Activated CD8-positive, alpha-beta memory T cell treated with anti-CD3 and anti-CD28 coated beads, Interleukin-2, amount 10 ng/mL, durations not matched to agents 7 days and 5 days (primary cell): ENCODE data around the gene NELFCD. TPM values are rescaled to one million over a fixed set of nuclear protein-coding genes. Genes with fewer than 3 reads are reported as not detected.
"Not testable (repeated sequence)": the region's sequence is repeated elsewhere in the genome, so short reads cannot be mapped to it uniquely, and the experiment has no call there.

Source experiments
- ATAC-seq: fragments of 150-1000 bp; cut with Tn5 transposase; one replicate; pipeline ENCODE4 v1.10.0; 2021; ENCODE audit warnings: moderate library complexity
- CTCF ChIA-PET: fragments of 350-600 bp; sonication (Branson Sonifier 250); formaldehyde crosslinking; loops from one replicate; lab custom pipeline; 2021; ENCODE audit warnings: antibody characterized with exemption; lab: Charles Lee
- DNase-seq: peaks from one replicate; pipeline ENCODE4 v3.0.0-alpha.2; 2020
- H3K27ac Mint-ChIP-seq: one replicate; pipeline ENCODE4 v1.8.0; 2021; ENCODE audit warnings: mild to moderate bottlenecking, mixed read lengths
- H3K27me3 Mint-ChIP-seq: one replicate; pipeline ENCODE4 v1.8.0; 2021; ENCODE audit warnings: mixed read lengths
- H3K36me3 Mint-ChIP-seq: one replicate; pipeline ENCODE4 v1.8.0; 2021; ENCODE audit warnings: mild to moderate bottlenecking, mixed read lengths
- H3K4me1 Mint-ChIP-seq: one replicate; pipeline ENCODE4 v1.8.0; 2021; ENCODE audit warnings: mixed read lengths
- H3K4me3 Mint-ChIP-seq: one replicate; pipeline ENCODE4 v1.8.0; 2021; ENCODE audit warnings: mild to moderate bottlenecking, moderate library complexity, mixed read lengths
- H3K9me3 Mint-ChIP-seq: one replicate; pipeline ENCODE4 v1.8.0; 2022; ENCODE audit warnings: low read depth, mixed read lengths
- total RNA-seq, 2 experiments: library from RNA; stranded (reverse); gene quantifications; one replicate each; pipeline ENCODE4 v1.2.3, GENCODE V29; 2021

Gene NELFCD
- 10 to 100 TPM; 71.2 to 86.2 TPM for total RNA-seq

GRCh38 chr20:58980711-58981627 is at the start of gene NELFCD:
NELFCD (plus strand) TSS chr20:58981256; CDS start chr20:58981310, 54 bp downstream.
- DNase-seq, result peak; percentile 90
- Mint-ChIP-seq H3K9me3 (no peaks in the 10 kb centered on the region), H3K4me1 (peaks cover 39% of the 10 kb centered on the region), H3K27me3 (no peaks in the 10 kb centered on the region), H3K27ac (peak within 1 kb of the TSS; percentile 86), H3K36me3 (peaks cover 21% of the 10 kb centered on the region), H3K4me3 (peak within 1 kb of the TSS; percentile 88)
- CTCF ChIA-PET, result interaction anchor here (0.8 to 1.5 kb wide), 2 partner anchors 73 to 330 kb away, joined by 4 to 5 read pairs; partner anchors contain the start of gene STX16
- peak; percentile 87 for ATAC-seq

DNA sequence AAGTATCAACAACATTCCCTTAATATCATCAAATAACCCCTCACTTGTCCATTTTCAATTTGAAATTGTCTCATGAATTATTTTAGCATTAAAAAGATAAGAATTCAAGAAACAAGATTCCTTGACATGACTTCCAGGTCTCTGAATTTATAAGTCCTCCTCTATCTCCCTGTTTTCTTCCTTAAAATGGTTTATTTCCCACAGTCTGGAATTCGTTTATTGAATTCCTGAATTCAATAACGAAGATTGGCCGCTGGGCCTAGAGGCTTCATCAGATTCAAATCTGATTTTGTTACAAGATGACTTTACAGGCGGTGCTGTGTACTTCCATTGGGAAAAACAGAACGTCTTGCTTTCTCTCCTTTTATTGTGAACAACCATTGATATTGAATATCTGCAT is 48.9 kb upstream of the NELFCD start:
- Mint-ChIP-seq H3K36me3 (no peaks in the 10 kb centered on the region), H3K4me3 (no peak overlapping the region), H3K27me3 (peaks cover 30% of the 10 kb centered on the region), H3K4me1 (no peaks in the 10 kb centered on the region), H3K9me3 (no peaks in the 10 kb centered on the region), H3K27ac (no peak overlapping the region)
- CTCF ChIA-PET, result no interaction called here
- no peak for ATAC-seq
- no peak for DNase-seq

DNA sequence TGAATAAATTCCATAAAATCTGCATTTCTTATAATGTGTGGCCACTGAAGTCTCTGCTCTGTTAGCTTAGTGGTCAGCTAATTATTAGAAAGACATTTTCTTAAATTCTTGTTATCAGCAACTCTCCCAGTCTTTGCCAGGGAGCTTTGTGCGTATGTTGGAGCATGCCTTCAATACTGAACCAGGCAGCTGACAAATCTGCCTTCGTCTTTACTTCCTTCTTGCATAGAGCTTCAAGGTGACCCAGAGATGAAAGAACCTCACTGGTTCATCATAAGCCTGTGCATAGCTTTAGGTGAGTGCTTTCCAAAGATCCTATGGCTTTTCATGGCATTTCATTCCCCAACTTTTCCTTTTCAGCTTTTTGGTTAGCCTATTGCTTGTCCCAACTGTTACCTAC is 43.0 kb upstream of the NELFCD start:
- CTCF ChIA-PET, result no interaction called here
- ATAC-seq, result no peak
- Mint-ChIP-seq H3K4me3 (no peak overlapping the region), H3K4me1 (no peaks in the 10 kb centered on the region), H3K27ac (no peak overlapping the region), H3K36me3 (no peaks in the 10 kb centered on the region), H3K9me3 (no peaks in the 10 kb centered on the region), H3K27me3 (peaks cover 54% of the 10 kb centered on the region)
- DNase-seq, result no peak

- no peaks in the 10 kb centered on the region for H3K36me3 Mint-ChIP-seq
- DNase-seq, result no peak
Observed at GRCh38 chr20:58938541-58938940, 42.5 kb upstream of the NELFCD start.

GRCh38 chr20:58941471-58941870 is 39.6 kb upstream of the NELFCD start:
- CTCF ChIA-PET, result no interaction called here
- H3K4me3 Mint-ChIP-seq, result no peak overlapping the region
- DNase-seq, result no peak
- ATAC-seq, result no peak
- peaks cover 35% of the 10 kb centered on the region for H3K27me3 Mint-ChIP-seq
- H3K9me3 Mint-ChIP-seq, result no peaks in the 10 kb centered on the region
- no peaks in the 10 kb centered on the region for H3K4me1 Mint-ChIP-seq
- H3K36me3 Mint-ChIP-seq, result no peaks in the 10 kb centered on the region
- no peak overlapping the region for H3K27ac Mint-ChIP-seq

More at GRCh38 chr20:58938541-58938940, 42.5 kb upstream of the NELFCD start:
- Mint-ChIP-seq H3K9me3 (no peaks in the 10 kb centered on the region), H3K27me3 (peaks cover 54% of the 10 kb centered on the region), H3K4me1 (no peaks in the 10 kb centered on the region), H3K27ac (no peak overlapping the region), H3K4me3 (no peak overlapping the region)
- ATAC-seq, result no peak
- CTCF ChIA-PET, result interaction anchor here (0.9 kb wide), 1 partner anchor 114 kb away, joined by 3 read pairs; no protein-coding TSS in a partner anchor

DNA sequence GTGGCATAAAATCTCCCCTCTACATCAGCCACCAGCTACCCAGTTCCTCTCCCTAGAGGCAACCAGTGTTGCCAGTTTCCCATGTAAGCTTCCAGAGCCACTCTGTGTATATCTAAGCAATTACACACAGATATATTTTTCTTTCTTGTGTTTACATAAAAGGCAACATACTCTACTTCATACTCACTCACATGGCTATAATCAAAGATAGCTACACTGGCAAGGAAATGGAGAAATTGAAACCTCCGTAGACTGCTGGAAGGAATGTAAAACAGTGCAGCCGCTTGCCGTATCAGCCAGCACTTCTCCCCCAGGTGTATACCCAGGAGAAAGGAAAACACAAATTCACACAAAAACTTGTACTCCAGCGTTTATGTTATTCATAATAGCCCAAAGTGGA is 38.5 kb upstream of the NELFCD start:
- CTCF ChIA-PET, result no interaction called here
- H3K27ac Mint-ChIP-seq, result no peak overlapping the region
- no peaks in the 10 kb centered on the region for H3K36me3 Mint-ChIP-seq
- H3K4me3 Mint-ChIP-seq, result no peak overlapping the region
- no peaks in the 10 kb centered on the region for H3K9me3 Mint-ChIP-seq
- no peak for DNase-seq
- no peak for ATAC-seq
- peaks cover 30% of the 10 kb centered on the region for H3K27me3 Mint-ChIP-seq
- H3K4me1 Mint-ChIP-seq, result no peaks in the 10 kb centered on the region

DNA sequence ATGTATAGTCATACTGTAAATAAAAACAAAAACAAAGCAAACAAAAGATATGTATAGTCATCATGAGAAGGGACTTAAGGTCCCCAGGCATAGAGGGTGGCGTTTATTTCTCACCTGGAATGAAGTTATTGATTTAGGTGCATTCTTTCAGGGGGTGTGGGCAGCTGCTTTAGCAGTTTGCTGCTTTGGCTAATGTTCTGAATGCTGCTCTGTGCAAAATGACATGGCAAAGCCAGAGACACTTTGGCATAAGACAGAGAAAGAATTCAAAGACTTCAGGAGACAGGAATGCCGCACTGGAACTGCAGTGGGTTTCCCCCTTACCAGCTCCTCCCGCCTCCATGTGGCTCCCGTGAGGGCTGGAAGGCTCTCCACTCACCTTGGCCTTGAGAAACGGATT is 36.4 kb upstream of the NELFCD start:
- Mint-ChIP-seq H3K27me3 (peaks cover 20% of the 10 kb centered on the region), H3K4me1 (no peaks in the 10 kb centered on the region), H3K9me3 (no peaks in the 10 kb centered on the region), H3K4me3 (no peak overlapping the region), H3K27ac (no peak overlapping the region), H3K36me3 (no peaks in the 10 kb centered on the region)
- no peak for DNase-seq
- no peak for ATAC-seq
- CTCF ChIA-PET, result no interaction called here

GRCh38 chr20:58945965-58946631 is 35.0 kb upstream of the NELFCD start:
- Mint-ChIP-seq H3K9me3 (no peaks in the 10 kb centered on the region), H3K36me3 (no peaks in the 10 kb centered on the region), H3K27me3 (peaks cover 16% of the 10 kb centered on the region), H3K27ac (no peak overlapping the region), H3K4me3 (no peak overlapping the region), H3K4me1 (no peaks in the 10 kb centered on the region)
- DNase-seq (no peak), ATAC-seq (no peak)
- CTCF ChIA-PET, result no interaction called here

DNA sequence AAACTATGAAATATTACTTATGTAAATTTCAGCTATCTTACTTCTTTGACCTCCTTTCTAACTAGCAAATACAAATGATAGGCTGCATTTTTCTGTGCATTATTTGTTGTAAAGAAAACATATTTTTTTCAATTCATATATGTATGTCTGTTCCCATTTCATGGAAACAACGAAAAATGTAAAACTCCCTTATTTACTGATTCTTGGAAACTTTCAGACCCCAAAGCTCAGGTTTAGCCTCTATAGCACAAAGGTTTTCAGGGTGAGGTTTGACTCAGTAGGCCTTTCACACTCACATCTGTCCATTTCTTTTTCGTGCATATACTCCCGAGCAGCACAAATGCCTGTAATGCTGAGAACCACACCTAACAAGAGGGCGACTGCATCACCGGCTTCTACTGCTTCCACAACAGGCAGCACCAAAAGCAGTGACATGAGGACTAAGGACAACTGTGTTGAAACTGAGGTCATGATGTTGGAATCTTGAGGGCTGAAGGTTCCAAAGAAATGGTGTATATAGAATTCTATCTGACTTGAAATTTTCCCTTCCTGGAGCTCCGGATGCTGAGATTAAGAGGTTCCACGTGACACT is 33.2 kb upstream of the NELFCD start:
- H3K27ac Mint-ChIP-seq, H3K4me1 Mint-ChIP-seq, H3K9me3 Mint-ChIP-seq, DNase-seq, ATAC-seq, H3K36me3 Mint-ChIP-seq, H3K4me3 Mint-ChIP-seq, CTCF ChIA-PET: not testable (repeated sequence)
- H3K27me3 Mint-ChIP-seq, result peaks cover 20% of the 10 kb centered on the region

- peaks cover 27% of the 10 kb centered on the region for H3K27me3 Mint-ChIP-seq
- no peaks in the 10 kb centered on the region for H3K36me3 Mint-ChIP-seq
- no peak overlapping the region for H3K27ac Mint-ChIP-seq
- DNase-seq (no peak), ATAC-seq (no peak)
- H3K9me3 Mint-ChIP-seq, result no peaks in the 10 kb centered on the region
- no peak overlapping the region for H3K4me3 Mint-ChIP-seq
- CTCF ChIA-PET, result no interaction called here
- H3K4me1 Mint-ChIP-seq, result no peaks in the 10 kb centered on the region
Observed at GRCh38 chr20:58950603-58951002, 30.5 kb upstream of the NELFCD start.

GRCh38 chr20:58953050-58953449 is 28.0 kb upstream of the NELFCD start:
- H3K4me3 Mint-ChIP-seq, result no peak overlapping the region
- H3K4me1 Mint-ChIP-seq, result no peaks in the 10 kb centered on the region

GRCh38 chr20:58956078-58956477 is 25.0 kb upstream of the NELFCD start:
- H3K9me3 Mint-ChIP-seq, result no peaks in the 10 kb centered on the region
- H3K36me3 Mint-ChIP-seq, result no peaks in the 10 kb centered on the region
- H3K27me3 Mint-ChIP-seq, result peaks cover 30% of the 10 kb centered on the region
- H3K27ac Mint-ChIP-seq, result no peak overlapping the region
- no peaks in the 10 kb centered on the region for H3K4me1 Mint-ChIP-seq
- no peak for ATAC-seq
- no peak overlapping the region for H3K4me3 Mint-ChIP-seq
- CTCF ChIA-PET, result no interaction called here
- DNase-seq, result no peak

More at GRCh38 chr20:58953050-58953449, 28.0 kb upstream of the NELFCD start:
- peaks cover 27% of the 10 kb centered on the region for H3K27me3 Mint-ChIP-seq
- DNase-seq (no peak), ATAC-seq (no peak)
- CTCF ChIA-PET, result no interaction called here
- H3K36me3 Mint-ChIP-seq, result no peaks in the 10 kb centered on the region
- no peak overlapping the region for H3K27ac Mint-ChIP-seq
- H3K9me3 Mint-ChIP-seq, result no peaks in the 10 kb centered on the region

DNA sequence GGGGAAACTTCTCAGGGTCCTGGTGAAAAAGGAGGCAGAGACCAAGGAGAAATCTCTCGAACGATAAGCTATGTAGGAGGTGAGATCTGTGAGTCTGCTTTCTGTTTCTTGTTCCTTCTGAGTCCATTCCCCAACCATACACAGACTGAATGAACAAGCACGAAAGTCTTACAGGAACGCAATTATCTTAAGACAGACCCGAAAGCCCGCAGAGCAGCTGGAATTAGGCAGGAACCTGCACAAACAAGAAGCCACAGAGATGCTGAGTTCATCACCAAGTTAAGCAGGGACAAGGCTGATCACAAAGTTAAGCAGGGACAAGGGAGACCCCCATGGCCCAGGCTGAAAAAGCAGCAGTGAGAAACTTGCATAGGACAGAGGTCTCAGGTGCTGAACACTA is 21.4 kb upstream of the NELFCD start:
- CTCF ChIA-PET, result no interaction called here
- H3K9me3 Mint-ChIP-seq, result no peaks in the 10 kb centered on the region
- no peaks in the 10 kb centered on the region for H3K36me3 Mint-ChIP-seq
- DNase-seq, result no peak
- H3K27me3 Mint-ChIP-seq, result peaks cover 19% of the 10 kb centered on the region
- no peak overlapping the region for H3K27ac Mint-ChIP-seq
- H3K4me1 Mint-ChIP-seq, result no peaks in the 10 kb centered on the region
- no peak overlapping the region for H3K4me3 Mint-ChIP-seq
- ATAC-seq, result no peak
